Loucy (cell line): ENCODE results near the gene MAPK8IP2.

Experiments
- CTCF ChIP-seq: fragments of 200-600 bp; sonication (generic); conservative IDR thresholded peaks from 2 replicates; pipeline ENCODE4 v1.5.1; 2014; ENCODE audit warnings: mild to moderate bottlenecking, antibody characterized with exemption, low read length
- EZH2phosphoT487 ChIP-seq: fragments of 200-600 bp; IDR thresholded peaks from 2 replicates; pipeline ENCODE4 v1.6.1; 2018; ENCODE audit warnings: antibody characterized with exemption, mild to moderate bottlenecking, moderate library complexity, borderline replicate concordance

- no peak for TF ChIP-seq CTCF
- TF ChIP-seq EZH2phosphoT487, result no peak
Measured at GRCh38 chr22:50608996-50609395, 8.4 kb downstream of the MAPK8IP2 start.
